Eye (tissue), 1 donor: ENCODE data around the gene DGKG.

ENCODE experiments used
- DNase-seq: peaks from one replicate; pipeline ENCODE4 v3.0.0-alpha.2; 2015

The DGKG gene

DNA sequence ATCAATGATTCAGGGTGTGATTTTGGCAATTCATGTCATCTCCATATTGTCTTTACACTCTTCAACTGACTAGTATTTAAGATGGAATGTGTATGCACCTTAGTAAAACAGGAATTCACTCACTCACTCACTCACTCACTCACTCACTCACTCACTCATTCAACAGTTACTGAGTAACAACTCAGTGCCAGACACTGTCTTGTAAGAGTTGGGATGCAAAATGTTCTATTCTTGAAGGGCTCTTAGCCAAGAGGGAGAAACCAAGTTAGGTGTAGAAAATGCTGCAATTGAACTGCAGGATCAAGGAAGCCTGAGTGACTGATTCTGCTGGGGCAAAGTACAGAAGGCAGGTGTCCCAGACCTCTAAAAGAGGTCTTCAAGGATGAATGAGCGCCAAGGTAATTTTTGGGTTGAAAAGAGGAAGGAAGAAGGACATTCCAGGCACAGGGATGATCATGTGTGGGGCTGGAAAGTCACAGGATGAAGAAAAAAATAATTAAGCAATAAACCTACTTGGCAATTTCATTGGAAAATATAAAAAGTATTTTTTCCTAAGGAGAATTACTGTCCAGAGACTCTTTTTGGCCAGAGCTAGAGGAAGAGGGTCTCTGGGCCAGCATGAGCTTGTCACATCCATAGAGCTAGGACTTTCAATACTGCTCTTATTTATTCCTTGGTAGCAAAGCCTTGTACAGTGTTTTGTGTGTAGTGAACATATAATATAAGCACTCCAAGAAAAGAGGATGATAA, 194.2 kb downstream of the DGKG start:
- no peak for DNase-seq

DNA sequence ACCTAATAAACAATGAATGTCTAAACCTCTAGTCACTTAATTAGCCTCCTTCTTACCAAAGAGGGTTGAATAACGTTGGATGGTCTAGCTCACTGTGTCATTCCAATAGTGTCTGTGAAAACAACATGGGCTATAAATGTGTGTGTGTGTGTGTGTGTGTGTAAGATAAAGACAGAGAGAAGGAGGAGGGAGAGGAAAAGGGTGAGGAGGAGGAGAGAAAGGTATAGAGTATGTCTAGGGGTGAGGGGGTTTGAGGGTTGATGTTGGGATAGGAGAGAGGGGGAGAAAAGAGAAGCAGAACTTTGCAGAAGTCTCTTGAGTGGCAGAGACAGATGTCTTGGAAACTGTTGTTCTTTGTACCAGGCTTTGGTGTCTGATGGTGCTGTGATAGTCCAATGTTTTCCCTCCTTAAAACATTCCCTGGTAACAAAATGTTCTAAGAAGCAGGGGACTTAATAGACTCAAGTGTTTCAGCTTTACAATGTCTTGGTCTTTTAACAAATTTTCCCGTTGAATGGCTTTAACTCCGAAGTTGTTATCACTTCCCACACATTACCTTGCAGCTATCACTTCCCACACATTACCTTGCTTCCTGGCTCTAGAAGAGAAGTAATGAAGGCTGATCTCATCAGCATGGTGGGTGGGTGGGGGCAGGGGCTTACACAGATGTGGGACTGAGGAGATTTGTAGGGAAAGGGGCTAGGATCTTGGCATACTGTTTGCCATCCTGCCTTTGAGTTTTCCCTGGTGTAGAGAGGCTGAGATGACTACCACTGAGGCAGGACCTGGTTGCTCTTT, 195.3 kb downstream of the DGKG start:
- no peak for DNase-seq

- DNase-seq, result no peak
Measured at GRCh38 chr3:186166036-186166435, 196.0 kb downstream of the DGKG start.

GRCh38 chr3:186165331-186165730, 196.7 kb downstream of the DGKG start:
- DNase-seq, result no peak

GRCh38 chr3:186164696-186165095, 197.3 kb downstream of the DGKG start:
- no peak for DNase-seq

- no peak for DNase-seq
Measured at GRCh38 chr3:186162221-186162620, 199.8 kb downstream of the DGKG start.

- no peak for DNase-seq
Measured at GRCh38 chr3:186160691-186161243, 201.3 kb downstream of the DGKG start.

- no peak for DNase-seq
Measured at GRCh38 chr3:186154641-186155040, 207.4 kb downstream of the DGKG start.

- no peak for DNase-seq
Measured at GRCh38 chr3:186152889-186153292, 209.1 kb downstream of the DGKG start.

DNA sequence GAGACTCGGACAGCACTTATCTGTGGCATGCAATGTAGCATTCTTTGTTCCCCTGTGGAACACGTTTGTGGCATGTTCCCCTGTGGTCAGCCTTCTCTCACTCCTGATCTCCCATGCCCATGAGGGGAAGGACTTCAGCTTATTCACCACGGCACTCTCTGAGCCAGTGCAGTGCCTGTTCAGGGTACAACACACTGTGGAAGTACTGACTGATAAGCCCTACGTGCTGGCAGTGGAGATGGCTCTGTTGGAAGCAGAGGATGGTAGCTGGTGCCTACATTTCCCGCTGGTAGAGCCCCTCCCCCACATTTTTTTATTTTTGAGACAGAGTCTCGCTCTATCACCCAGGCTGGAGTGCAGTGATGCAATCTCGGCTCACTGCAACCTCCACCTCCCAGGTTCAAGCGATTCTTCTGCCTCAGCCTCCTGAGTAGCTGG, 209.7 kb downstream of the DGKG start:
- no peak for DNase-seq

GRCh38 chr3:186151077-186151971, 210.7 kb downstream of the DGKG start:
- DNase-seq, result no peak

DNA sequence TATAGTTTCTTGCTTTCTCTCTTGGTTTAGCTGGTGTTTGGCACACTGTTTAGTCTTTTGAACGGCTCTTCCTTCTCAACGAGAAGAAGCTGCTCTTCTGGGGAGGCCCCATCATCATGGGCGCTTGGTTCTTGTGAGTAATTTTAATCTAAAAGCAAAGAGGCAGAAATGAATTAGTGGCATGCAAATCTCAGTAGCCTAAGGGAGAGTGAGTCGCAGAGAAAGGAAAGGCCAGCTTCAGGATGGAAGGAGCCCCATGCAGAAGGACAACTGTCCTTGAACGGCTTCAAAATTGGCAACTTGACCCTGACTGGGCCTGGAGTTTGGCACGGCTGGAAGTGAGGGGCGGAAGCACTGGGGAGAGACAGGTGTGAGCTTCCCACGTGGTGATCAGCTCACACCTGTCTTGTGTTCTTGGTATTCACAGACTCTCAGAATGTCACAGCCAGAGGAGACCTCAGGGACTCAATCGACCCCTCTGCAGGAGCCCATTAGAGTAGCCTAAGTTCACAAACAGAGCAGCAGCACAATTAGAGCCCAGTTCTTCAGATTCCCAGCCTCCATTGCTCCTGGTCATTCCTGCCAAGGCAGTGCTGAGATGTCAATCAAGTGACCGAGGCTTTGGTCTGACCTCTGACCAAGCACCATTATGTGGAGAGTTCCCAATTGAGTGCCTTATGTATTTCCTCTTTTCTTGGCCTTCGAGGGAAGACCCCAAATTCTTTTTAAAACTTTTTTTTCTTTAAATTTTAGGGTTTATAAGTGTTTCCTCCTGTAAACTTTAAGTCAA, 211.8 kb downstream of the DGKG start:
- DNase-seq, result no peak

DNA sequence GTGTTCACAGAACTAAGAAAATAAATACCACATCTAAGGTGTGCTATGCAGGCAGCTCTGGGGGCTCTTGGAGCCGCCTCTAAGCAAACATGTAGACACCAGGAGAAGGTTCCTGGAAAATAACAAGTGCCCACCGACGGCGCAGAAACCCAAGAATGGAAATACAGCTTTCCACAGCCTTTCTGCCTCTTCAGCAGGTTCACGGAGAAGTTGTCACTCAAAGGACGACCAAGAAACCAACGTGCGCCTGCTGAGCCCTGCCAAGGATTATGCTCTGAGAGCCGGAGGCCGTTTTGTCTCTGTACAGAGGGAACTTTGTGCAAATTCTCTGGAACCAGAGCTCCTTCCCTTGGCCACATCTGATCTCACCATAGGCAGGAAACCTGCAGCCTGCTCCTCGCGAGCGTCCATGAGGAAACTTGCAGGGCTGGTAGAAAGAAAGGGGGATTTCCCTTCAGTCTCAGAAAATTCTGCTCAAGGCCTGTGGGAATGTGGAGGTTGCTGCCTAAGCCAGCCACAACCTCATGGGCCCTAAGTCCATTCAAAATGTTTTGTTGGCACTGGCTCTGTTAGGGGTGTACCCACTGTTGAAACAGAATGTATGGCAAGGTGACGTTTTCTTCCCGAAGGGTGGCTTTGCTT, 212.6 kb downstream of the DGKG start:
- no peak for DNase-seq

DNA sequence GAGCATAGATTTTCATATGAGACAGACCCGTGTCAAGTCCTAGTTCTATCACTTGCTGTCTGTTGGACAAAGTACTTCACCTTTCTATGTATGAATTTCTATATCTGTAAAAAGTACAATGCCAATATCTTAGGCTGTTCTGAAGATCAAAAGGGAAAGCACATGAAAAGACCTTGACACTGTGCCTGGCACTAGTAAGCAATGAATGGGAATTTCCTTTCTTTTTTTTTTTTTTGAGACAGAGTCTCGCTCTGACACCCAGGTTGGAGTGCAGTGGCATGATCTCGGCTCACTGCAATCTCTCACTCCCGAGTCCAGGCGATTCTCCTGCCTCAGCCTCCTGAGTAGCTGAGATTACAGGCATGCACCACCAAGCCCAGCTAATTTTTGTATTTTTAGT, 217.8 kb downstream of the DGKG start:
- DNase-seq, result no peak

DNA sequence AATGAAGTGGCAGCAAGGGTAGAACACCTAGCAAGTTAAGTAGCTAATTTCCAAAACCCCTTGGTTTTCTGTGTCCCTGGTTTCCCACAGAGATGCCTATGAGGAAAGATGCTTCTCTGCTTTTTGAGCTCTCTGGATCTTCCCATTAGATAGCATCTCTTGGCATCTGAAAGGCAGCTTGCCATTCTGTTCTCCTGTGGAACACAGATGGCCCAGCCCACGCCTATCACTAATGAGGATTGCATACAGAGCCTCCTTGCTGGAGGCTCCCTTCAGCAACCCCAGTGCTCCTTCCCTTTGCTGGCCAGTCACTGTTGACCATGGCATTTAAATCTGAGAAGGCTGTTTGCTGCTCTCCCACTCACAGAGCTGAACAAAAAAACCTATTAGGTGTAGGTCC, 218.8 kb downstream of the DGKG start:
- no peak for DNase-seq

DNA sequence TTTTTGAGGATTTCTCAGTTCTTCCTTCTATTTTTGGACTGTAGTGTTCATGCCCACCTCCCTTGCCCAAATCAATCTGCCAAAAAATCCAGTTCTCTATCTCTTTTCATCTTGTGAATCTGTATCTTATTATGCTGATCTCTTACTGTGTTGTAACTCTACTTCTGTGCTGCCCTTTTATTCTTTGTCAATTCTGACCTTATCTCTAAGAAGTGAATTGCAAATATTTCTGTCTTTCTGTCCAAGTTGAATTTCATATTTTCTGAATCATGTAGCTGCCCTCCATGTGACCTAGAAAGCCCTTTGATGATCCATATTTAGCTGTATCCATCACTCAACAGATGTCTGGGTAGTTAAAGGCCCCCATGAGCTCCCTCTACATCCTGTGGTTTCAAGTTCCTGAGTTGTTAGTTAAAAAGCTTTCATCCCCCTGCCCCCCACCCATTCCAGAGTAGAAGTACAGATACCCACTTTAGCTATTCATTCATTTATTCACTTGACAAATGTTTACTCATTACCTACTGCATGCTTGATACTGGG, 219.6 kb downstream of the DGKG start:
- DNase-seq, result no peak

- DNase-seq, result no peak
Measured at GRCh38 chr3:186141790-186142189, 220.2 kb downstream of the DGKG start.

GRCh38 chr3:186138272-186138981, 223.6 kb downstream of the DGKG start:
- DNase-seq, result no peak

GRCh38 chr3:186137051-186137685, 224.9 kb downstream of the DGKG start:
- DNase-seq, result no peak

DNA sequence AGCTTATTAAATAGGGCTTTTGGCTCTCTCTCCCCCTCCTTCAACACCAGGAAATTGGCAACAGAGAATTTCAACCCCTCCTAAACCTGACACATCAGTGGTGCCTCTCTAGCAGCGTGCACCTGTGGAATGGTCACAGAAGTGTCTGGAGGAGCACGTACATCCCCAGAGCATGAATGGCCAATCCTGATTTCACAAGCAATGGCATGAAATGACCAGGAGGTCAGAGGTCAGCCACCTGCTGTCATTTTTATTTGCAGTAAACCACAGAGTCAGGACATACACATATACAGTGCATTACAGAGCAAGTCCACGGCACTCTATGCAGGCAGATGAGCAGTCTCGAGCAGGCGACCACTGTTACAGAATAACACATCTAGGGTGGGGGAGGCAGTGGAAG, 228.1 kb downstream of the DGKG start:
- no peak for DNase-seq
